GM12878 (cell line): ENCODE measurements around the gene UBA7. TPM values are rescaled to one million over a fixed set of nuclear protein-coding genes. Genes with fewer than 3 reads are reported as not detected.

Source experiments
- BACH1 ChIP-seq: fragments of 450-650 bp; IDR thresholded peaks from 2 replicates; pipeline ENCODE4 v1.6.1; 2017; ENCODE audit warnings: mild to moderate bottlenecking, borderline replicate concordance
- LARP7 ChIP-seq: fragments of 450-650 bp; IDR thresholded peaks from 2 replicates; pipeline ENCODE4 v1.6.1; 2017; ENCODE audit warnings: mild to moderate bottlenecking
- MTA2 ChIP-seq: fragments of 450-650 bp; IDR thresholded peaks from 2 replicates; pipeline ENCODE4 v1.6.1; 2016; ENCODE audit warnings: low read depth, mild to moderate bottlenecking, moderate library complexity
- NR2F1 ChIP-seq: fragments of 450-650 bp; conservative IDR thresholded peaks from 2 replicates; pipeline ENCODE4 v1.6.1; 2017; ENCODE audit warnings: mild to moderate bottlenecking
- NRF1 ChIP-seq: conservative IDR thresholded peaks from 2 replicates; pipeline ENCODE4 v1.6.1; 2011; ENCODE audit warnings: mild to moderate bottlenecking, low read depth, low read length, improper control_type of control experiment
- SIN3A ChIP-seq: IDR thresholded peaks from 2 replicates; pipeline ENCODE4 v1.6.1; 2012; ENCODE audit warnings: low read depth, low read length, improper control_type of control experiment
- STAT1 ChIP-seq: fragments of 450-650 bp; conservative IDR thresholded peaks from 2 replicates; pipeline ENCODE4 v1.6.1; 2014; ENCODE audit warnings: antibody characterized with exemption, mild to moderate bottlenecking
- polyA plus RNA-seq, 11 experiments: library from polyadenylated mRNA; depleted of rRNA in 4 of 11; unstranded in 6 of 11; stranded (reverse) in 5 of 11; fragments of >200 nt; fragmentation: Nextera tagmentation in 4 of 11; fragmentation: Illumina TruSeq in 1 of 11; extraction: Ambion mirVana in 4 of 11; extraction: Trizol in 1 of 11; gene quantifications; 1 replicate in 1 of 11; 2 replicates in 10 of 11; pipeline versions ENCODE4 v1.2.1 to v1.2.3, GENCODE V29; 2011 to 2016; ENCODE audit warnings: inconsistent platforms in 2 of 11, missing spikeins in 2 of 11, low read depth in 1 of 11
- total RNA-seq, 4 experiments: library from RNA; depleted of rRNA in 3 of 4; stranded (reverse); fragments of >200 nt in 3 of 4; fragmentation: Illumina TruSeq in 1 of 4; extraction: Trizol in 1 of 4; gene quantifications; 2 replicates each; pipeline versions ENCODE4 v1.2.1 to v1.2.3, GENCODE V29; 2013 to 2021
- TF ChIP-seq, protein P1 (sequence below): fragments of 450-650 bp; IDR thresholded peaks from 2 replicates; pipeline ENCODE4 v1.6.1; 2017; ENCODE audit warnings: mild to moderate bottlenecking, moderate library complexity
- TF ChIP-seq, protein P2 (sequence below): fragments of 450-650 bp; IDR thresholded peaks from 2 replicates; pipeline ENCODE4 v1.6.1; 2018; ENCODE audit warnings: mild to moderate bottlenecking, low read depth, moderate library complexity; ENCODE audit not compliant: partially characterized antibody
- TF ChIP-seq, protein P3 (sequence below): IDR thresholded peaks from 2 replicates; pipeline ENCODE4 v1.6.1; 2011; ENCODE audit warnings: low read depth, low read length, improper control_type of control experiment, borderline replicate concordance
- TF ChIP-seq, protein P4 (sequence below): IDR thresholded peaks from 2 replicates; pipeline ENCODE4 v1.6.1; 2012; ENCODE audit warnings: improper control_type of control experiment, low read depth, low read length; ENCODE audit not compliant: insufficient replicate concordance
- TF ChIP-seq, protein P5 (sequence below): fragments of 450-650 bp; IDR thresholded peaks from 2 replicates; pipeline ENCODE4 v1.6.1; 2017; ENCODE audit warnings: low read depth, mild to moderate bottlenecking, moderate library complexity

The UBA7 gene
- total and polyA plus RNA-seq, 10 of the 15 experiments (the other 5 are each of a cell fraction or from before 2014, with no cell fraction given) = 11.8 to 116 (median 46.7) TPM

DNA sequence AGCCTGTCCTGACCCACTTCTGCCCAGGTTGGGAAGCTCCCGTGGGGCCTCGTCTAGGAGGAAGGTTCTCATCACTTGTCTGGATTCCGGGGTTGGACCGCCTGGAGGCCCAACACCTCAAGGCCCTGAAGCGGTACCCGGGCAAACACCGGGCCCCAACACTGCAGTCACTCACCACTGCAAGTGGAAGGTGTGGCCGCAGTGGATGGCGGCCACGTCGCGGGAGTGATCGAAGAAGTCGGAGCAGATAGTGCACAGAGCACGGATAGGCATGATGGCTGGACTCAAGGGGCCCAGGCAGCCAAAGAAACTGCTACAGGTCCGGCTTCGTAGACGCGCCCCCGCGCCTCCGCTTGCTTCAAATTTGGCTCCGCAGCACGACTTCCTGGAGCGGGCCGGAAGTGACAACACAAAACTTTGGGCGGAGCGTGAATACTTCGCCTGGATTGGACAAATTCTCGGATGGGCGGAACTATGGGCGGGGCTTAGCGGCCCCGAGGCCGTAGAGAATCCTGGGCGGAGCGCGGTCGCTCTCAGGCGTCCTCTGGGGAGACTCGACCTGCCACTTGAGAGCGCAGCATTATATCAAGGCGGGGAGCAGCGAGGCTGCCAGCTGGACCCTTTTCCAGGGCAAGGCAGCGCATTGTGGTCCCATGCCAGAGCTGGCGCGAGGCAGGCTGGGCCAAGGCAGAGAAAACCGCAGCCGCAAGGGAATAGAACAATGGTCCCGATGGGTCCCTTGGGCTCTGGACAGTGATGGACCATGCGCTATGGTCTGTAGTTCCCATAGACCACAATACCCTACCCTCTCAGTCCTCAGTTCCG, 42.6 kb upstream of the UBA7 start, which contains the start of gene TRAIP (continued):
- TF ChIP-seq, protein P1, sequence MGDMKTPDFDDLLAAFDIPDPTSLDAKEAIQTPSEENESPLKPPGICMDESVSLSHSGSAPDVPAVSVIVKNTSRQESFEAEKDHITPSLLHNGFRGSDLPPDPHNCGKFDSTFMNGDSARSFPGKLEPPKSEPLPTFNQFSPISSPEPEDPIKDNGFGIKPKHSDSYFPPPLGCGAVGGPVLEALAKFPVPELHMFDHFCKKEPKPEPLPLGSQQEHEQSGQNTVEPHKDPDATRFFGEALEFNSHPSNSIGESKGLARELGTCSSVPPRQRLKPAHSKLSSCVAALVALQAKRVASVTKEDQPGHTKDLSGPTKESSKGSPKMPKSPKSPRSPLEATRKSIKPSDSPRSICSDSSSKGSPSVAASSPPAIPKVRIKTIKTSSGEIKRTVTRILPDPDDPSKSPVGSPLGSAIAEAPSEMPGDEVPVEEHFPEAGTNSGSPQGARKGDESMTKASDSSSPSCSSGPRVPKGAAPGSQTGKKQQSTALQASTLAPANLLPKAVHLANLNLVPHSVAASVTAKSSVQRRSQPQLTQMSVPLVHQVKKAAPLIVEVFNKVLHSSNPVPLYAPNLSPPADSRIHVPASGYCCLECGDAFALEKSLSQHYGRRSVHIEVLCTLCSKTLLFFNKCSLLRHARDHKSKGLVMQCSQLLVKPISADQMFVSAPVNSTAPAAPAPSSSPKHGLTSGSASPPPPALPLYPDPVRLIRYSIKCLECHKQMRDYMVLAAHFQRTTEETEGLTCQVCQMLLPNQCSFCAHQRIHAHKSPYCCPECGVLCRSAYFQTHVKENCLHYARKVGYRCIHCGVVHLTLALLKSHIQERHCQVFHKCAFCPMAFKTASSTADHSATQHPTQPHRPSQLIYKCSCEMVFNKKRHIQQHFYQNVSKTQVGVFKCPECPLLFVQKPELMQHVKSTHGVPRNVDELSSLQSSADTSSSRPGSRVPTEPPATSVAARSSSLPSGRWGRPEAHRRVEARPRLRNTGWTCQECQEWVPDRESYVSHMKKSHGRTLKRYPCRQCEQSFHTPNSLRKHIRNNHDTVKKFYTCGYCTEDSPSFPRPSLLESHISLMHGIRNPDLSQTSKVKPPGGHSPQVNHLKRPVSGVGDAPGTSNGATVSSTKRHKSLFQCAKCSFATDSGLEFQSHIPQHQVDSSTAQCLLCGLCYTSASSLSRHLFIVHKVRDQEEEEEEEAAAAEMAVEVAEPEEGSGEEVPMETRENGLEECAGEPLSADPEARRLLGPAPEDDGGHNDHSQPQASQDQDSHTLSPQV = no peak
- TF ChIP-seq NR2F1 = no peak
- no peak for TF ChIP-seq NRF1
- TF ChIP-seq, protein P2, sequence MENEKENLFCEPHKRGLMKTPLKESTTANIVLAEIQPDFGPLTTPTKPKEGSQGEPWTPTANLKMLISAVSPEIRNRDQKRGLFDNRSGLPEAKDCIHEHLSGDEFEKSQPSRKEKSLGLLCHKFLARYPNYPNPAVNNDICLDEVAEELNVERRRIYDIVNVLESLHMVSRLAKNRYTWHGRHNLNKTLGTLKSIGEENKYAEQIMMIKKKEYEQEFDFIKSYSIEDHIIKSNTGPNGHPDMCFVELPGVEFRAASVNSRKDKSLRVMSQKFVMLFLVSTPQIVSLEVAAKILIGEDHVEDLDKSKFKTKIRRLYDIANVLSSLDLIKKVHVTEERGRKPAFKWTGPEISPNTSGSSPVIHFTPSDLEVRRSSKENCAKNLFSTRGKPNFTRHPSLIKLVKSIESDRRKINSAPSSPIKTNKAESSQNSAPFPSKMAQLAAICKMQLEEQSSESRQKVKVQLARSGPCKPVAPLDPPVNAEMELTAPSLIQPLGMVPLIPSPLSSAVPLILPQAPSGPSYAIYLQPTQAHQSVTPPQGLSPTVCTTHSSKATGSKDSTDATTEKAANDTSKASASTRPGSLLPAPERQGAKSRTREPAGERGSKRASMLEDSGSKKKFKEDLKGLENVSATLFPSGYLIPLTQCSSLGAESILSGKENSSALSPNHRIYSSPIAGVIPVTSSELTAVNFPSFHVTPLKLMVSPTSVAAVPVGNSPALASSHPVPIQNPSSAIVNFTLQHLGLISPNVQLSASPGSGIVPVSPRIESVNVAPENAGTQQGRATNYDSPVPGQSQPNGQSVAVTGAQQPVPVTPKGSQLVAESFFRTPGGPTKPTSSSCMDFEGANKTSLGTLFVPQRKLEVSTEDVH = peak; percentile 80
- peak; percentile 25; the same call in 1 of the 2 replicates for TF ChIP-seq LARP7
- TF ChIP-seq STAT1 = no peak
- peak; percentile 99 for TF ChIP-seq SIN3A
- TF ChIP-seq, protein P3, sequence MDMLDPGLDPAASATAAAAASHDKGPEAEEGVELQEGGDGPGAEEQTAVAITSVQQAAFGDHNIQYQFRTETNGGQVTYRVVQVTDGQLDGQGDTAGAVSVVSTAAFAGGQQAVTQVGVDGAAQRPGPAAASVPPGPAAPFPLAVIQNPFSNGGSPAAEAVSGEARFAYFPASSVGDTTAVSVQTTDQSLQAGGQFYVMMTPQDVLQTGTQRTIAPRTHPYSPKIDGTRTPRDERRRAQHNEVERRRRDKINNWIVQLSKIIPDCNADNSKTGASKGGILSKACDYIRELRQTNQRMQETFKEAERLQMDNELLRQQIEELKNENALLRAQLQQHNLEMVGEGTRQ = no peak
- no peak for TF ChIP-seq BACH1
- no peak for TF ChIP-seq MTA2
- TF ChIP-seq, protein P4, sequence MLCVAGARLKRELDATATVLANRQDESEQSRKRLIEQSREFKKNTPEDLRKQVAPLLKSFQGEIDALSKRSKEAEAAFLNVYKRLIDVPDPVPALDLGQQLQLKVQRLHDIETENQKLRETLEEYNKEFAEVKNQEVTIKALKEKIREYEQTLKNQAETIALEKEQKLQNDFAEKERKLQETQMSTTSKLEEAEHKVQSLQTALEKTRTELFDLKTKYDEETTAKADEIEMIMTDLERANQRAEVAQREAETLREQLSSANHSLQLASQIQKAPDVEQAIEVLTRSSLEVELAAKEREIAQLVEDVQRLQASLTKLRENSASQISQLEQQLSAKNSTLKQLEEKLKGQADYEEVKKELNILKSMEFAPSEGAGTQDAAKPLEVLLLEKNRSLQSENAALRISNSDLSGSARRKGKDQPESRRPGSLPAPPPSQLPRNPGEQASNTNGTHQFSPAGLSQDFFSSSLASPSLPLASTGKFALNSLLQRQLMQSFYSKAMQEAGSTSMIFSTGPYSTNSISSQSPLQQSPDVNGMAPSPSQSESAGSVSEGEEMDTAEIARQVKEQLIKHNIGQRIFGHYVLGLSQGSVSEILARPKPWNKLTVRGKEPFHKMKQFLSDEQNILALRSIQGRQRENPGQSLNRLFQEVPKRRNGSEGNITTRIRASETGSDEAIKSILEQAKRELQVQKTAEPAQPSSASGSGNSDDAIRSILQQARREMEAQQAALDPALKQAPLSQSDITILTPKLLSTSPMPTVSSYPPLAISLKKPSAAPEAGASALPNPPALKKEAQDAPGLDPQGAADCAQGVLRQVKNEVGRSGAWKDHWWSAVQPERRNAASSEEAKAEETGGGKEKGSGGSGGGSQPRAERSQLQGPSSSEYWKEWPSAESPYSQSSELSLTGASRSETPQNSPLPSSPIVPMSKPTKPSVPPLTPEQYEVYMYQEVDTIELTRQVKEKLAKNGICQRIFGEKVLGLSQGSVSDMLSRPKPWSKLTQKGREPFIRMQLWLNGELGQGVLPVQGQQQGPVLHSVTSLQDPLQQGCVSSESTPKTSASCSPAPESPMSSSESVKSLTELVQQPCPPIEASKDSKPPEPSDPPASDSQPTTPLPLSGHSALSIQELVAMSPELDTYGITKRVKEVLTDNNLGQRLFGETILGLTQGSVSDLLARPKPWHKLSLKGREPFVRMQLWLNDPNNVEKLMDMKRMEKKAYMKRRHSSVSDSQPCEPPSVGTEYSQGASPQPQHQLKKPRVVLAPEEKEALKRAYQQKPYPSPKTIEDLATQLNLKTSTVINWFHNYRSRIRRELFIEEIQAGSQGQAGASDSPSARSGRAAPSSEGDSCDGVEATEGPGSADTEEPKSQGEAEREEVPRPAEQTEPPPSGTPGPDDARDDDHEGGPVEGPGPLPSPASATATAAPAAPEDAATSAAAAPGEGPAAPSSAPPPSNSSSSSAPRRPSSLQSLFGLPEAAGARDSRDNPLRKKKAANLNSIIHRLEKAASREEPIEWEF = no peak
- TF ChIP-seq, protein P5, sequence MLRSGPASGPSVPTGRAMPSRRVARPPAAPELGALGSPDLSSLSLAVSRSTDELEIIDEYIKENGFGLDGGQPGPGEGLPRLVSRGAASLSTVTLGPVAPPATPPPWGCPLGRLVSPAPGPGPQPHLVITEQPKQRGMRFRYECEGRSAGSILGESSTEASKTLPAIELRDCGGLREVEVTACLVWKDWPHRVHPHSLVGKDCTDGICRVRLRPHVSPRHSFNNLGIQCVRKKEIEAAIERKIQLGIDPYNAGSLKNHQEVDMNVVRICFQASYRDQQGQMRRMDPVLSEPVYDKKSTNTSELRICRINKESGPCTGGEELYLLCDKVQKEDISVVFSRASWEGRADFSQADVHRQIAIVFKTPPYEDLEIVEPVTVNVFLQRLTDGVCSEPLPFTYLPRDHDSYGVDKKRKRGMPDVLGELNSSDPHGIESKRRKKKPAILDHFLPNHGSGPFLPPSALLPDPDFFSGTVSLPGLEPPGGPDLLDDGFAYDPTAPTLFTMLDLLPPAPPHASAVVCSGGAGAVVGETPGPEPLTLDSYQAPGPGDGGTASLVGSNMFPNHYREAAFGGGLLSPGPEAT = peak; percentile 98
